H54 (cell line): ENCODE results near the gene NDUFS6.

ENCODE experiments used
- DNase-seq: peaks from one replicate; pipeline ENCODE4 v3.0.0; 2011; ENCODE audit warnings: low spot score, mixed read lengths; ENCODE audit not compliant: insufficient read length
- FAIRE-seq: peaks from 3 replicates; lab custom pipeline; 2011; peaks lifted over from hg19 to GRCh38; lab: Jason Lieb, UNC
- POLR2A ChIP-seq: IDR thresholded peaks from 2 replicates; pipeline ENCODE4 v1.6.1; 2011; ENCODE audit warnings: low read depth, mild to moderate bottlenecking, low read length

Gene NDUFS6

DNA sequence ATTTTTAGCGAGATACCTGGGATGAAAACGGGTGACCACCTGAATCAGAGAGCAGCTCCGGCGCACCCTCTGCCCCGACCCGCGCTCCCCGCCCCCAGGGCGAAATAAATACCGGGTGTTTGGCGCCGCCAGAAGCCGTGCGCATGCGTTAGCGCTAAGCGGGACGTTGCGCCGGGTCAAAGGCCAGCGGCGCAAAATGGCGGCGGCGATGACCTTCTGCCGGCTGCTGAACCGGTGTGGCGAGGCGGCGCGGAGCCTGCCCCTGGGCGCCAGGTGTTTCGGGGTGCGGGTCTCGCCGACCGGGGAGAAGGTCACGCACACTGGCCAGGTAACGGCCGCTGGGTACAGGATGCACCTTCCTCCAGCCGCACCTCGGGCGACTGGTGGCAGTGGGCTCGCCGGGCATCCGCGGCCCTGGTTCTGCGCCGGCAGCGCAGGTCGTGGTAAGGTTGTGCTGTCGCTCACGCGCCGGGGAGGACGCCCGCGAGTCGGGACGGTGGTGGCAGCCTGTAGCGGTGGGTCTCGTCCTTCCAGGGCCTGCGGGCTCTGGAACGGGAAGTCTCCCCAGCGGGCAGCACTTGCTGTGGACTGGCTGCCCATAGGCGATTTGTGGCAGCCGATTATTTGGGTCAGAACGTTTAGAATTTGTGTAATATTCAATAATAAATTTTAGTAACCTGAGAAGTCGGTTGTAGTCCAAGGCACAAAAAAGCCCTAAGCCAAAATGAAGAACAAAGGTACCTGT lies at the start of gene NDUFS6:
TSS of gene NDUFS6 (plus strand) at position 186 of the 745 bp plus-strand sequence. CDS start at position 197, 11 bp downstream.
- peak; percentile 52 for DNase-seq
- no peak for FAIRE-seq
- peak; percentile 87 for TF ChIP-seq POLR2A

GRCh38 chr5:1751864-1752822 lies 49.1 kb upstream of the NDUFS6 start:
- FAIRE-seq = no peak
- no peak for TF ChIP-seq POLR2A
- DNase-seq = no peak

GRCh38 chr5:1752881-1753280 lies 48.3 kb upstream of the NDUFS6 start:
- FAIRE-seq (no peak), DNase-seq (no peak)
- TF ChIP-seq POLR2A = no peak

GRCh38 chr5:1753490-1753889 lies 47.7 kb upstream of the NDUFS6 start:
- DNase-seq (no peak), FAIRE-seq (no peak)
- no peak for TF ChIP-seq POLR2A

- DNase-seq = no peak
- TF ChIP-seq POLR2A = no peak
- FAIRE-seq = no peak
These were observed 46.5 kb upstream of the NDUFS6 start for GRCh38 chr5:1754531-1755220.

GRCh38 chr5:1755321-1755949 lies 45.8 kb upstream of the NDUFS6 start:
- DNase-seq = no peak
- FAIRE-seq = no peak
- TF ChIP-seq POLR2A = no peak

DNA sequence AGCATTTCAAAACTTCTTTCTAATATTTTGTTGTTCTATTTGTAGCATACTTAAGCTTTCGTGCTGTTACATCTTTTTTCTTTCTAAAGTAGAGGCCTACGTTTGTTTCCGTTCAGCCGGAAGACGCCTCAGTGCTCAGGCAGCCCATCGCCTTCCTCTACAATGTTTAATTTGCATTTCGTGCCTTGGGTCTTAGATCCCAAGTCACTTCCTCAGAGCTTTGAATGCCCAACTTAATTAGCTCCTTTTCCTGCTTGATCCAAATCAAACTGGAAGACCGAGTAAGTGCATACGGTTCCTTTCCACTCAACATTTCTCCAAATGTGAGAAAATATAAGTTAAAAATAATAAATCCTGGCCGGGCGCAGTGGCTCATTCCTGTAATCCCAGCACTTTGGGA lies 44.7 kb upstream of the NDUFS6 start:
- DNase-seq (no peak), FAIRE-seq (no peak)
- TF ChIP-seq POLR2A = no peak

GRCh38 chr5:1757511-1757910 lies 43.7 kb upstream of the NDUFS6 start:
- FAIRE-seq = no peak
- TF ChIP-seq POLR2A = no peak

GRCh38 chr5:1758574-1758973 lies 42.6 kb upstream of the NDUFS6 start:
- no peak for FAIRE-seq
- no peak for DNase-seq
- no peak for TF ChIP-seq POLR2A

More at GRCh38 chr5:1757511-1757910, 43.7 kb upstream of the NDUFS6 start:
- DNase-seq = no peak

GRCh38 chr5:1759378-1759970 lies 41.7 kb upstream of the NDUFS6 start:
- no peak for DNase-seq
- FAIRE-seq = no peak
- no peak for TF ChIP-seq POLR2A

DNA sequence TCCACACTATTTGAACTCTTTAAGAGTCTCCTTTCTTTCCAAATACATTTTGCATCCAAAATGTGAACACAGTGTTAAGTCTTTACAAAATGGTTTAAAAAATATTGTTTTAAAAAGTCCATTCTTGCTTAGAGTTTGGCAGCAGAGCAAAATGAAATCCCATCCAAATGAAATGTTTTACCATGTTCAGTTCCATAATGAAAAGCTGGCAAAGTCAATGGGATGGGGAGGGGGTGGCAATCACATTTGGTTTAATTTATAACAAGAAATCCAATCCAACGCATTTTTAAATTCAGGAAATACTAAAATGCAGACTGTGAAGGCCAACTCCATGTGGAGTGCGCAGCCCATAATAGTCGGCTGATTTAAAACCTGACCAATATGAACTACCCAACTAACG lies 41.0 kb upstream of the NDUFS6 start:
- no peak for DNase-seq
- no peak for FAIRE-seq
- TF ChIP-seq POLR2A = no peak

DNA sequence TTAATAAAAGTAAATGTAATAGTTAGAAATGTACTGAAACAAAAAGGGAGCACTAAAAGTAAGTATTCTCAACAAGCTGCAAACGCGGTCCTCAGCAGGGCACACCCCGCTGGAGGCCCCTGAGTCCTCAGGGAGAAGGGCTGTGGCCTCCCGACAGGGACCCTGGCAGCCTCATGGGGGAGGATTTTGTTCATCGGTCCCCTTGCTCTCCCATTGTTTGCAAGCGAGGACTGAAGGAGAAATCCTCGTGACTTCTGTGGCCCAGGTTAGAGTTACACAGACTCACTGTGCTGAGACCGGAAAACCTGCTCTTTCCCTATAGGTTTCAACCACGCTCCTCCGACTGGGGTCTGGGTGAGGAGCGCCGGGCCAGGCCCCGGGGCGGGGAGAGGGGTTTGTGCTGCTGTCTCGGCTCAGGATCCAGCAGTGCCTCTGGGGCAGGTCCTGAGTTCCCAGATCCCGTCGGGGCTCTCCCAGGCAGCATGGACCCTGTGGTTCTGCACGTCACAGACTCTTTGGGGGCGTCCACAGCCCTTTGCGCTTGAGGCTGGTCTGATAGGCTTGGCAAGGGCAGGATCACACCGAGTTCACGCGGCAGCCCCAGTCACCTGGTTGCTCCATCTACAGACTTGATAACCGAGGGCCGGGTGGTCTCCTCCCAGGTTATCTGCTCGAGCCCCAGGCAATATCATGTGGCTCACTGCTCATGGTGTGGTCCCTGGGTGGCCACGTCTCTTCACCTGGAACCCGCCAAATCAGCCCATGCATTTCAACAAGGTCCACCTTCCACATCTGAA lies 40.4 kb upstream of the NDUFS6 start:
- no peak for FAIRE-seq
- no peak for TF ChIP-seq POLR2A

More for the DNA sequence above, 40.4 kb upstream of the NDUFS6 start:
- DNase-seq = no peak
